ENCODE measurements around the gene TTLL9. TPM values are rescaled to one million over a fixed set of nuclear protein-coding genes. Genes with fewer than 3 reads are reported as not detected.
"Not testable (repeated sequence)": the region's sequence is repeated elsewhere in the genome, so short reads cannot be mapped to it uniquely, and the experiment has no call there.

The TTLL9 gene
- total RNA-seq, 2 donors from 2014 or later = not detected

GRCh38 chr20:31824554-31825313, 45.7 kb upstream of the TTLL9 start:
- no peak overlapping the region for H3K4me3 ChIP-seq

GRCh38 chr20:31826074-31826473, 44.4 kb upstream of the TTLL9 start:
- H3K36me3 ChIP-seq = no peaks in the 10 kb centered on the region
- intact Hi-C loops (cut with DNase I) = no loop called here
- no peak for DNase-seq

More at GRCh38 chr20:31824554-31825313, 45.7 kb upstream of the TTLL9 start:
- no peak overlapping the region for H3K27ac ChIP-seq
- H3K36me3 ChIP-seq = no peaks in the 10 kb centered on the region
- TF ChIP-seq CTCF (IDR thresholded peaks at IDR 0.05) = no peak
- no peak for DNase-seq
- no peak overlapping the region for H3K9ac ChIP-seq (ENCODE audit: low read depth in 2 of 2, low read length in 2 of 2)
- intact Hi-C loops (cut with DNase I) = loop anchor here (5.0 kb wide), 1 partner anchor 208 kb away; no protein-coding TSS in a partner anchor
- no peaks in the 10 kb centered on the region for H3K4me1 ChIP-seq
- no peaks in the 10 kb centered on the region for H3K9me3 ChIP-seq
- H3K27me3 ChIP-seq = no peaks in the 10 kb centered on the region

GRCh38 chr20:31827059-31827458, 43.4 kb upstream of the TTLL9 start:
- Histone ChIP-seq H3K36me3 (no peaks in the 10 kb centered on the region), H3K27me3 (no peaks in the 10 kb centered on the region), H3K9ac (ENCODE audit: low read depth in 2 of 2, low read length in 2 of 2) (no peak overlapping the region), H3K4me3 (no peak overlapping the region), H3K27ac (no peak overlapping the region), H3K9me3 (no peaks in the 10 kb centered on the region), H3K4me1 (no peaks in the 10 kb centered on the region)
- TF ChIP-seq CTCF (IDR thresholded peaks at IDR 0.05) = no peak
- intact Hi-C loops (cut with DNase I) = no loop called here
- no peak for DNase-seq

More at GRCh38 chr20:31826074-31826473, 44.4 kb upstream of the TTLL9 start:
- Histone ChIP-seq H3K9me3 (no peaks in the 10 kb centered on the region), H3K27ac (no peak overlapping the region), H3K4me1 (no peaks in the 10 kb centered on the region), H3K9ac (ENCODE audit: low read depth in 2 of 2, low read length in 2 of 2) (no peak overlapping the region), H3K4me3 (no peak overlapping the region), H3K27me3 (no peaks in the 10 kb centered on the region)
- no peak for TF ChIP-seq CTCF (IDR thresholded peaks at IDR 0.05)

- H3K4me1 ChIP-seq; H3K9ac ChIP-seq (ENCODE audit: low read depth in 2 of 2, low read length in 2 of 2); H3K36me3 ChIP-seq; DNase-seq; H3K27ac ChIP-seq; H3K27me3 ChIP-seq; H3K9me3 ChIP-seq; intact Hi-C loops (cut with DNase I); H3K4me3 ChIP-seq: not testable (repeated sequence)
Measured at GRCh38 chr20:31828016-31828415, 42.4 kb upstream of the TTLL9 start.

- Histone ChIP-seq H3K9me3 (no peaks in the 10 kb centered on the region), H3K36me3 (no peaks in the 10 kb centered on the region), H3K4me3 (no peak overlapping the region), H3K27ac (no peak overlapping the region), H3K4me1 (no peaks in the 10 kb centered on the region), H3K27me3 (no peaks in the 10 kb centered on the region), H3K9ac (ENCODE audit: low read depth in 2 of 2, low read length in 2 of 2) (no peak overlapping the region)
- intact Hi-C loops (cut with DNase I) = no loop called here
- DNase-seq = no peak
- no peak for TF ChIP-seq CTCF (IDR thresholded peaks at IDR 0.05)
Measured at GRCh38 chr20:31829731-31830130, 40.7 kb upstream of the TTLL9 start.

GRCh38 chr20:31830406-31830981, 39.9 kb upstream of the TTLL9 start:
- Histone ChIP-seq H3K27me3 (no peaks in the 10 kb centered on the region), H3K9me3 (no peaks in the 10 kb centered on the region), H3K27ac (no peak overlapping the region), H3K9ac (ENCODE audit: low read depth in 2 of 2, low read length in 2 of 2) (no peak overlapping the region), H3K4me3 (no peak overlapping the region), H3K36me3 (no peaks in the 10 kb centered on the region), H3K4me1 (no peaks in the 10 kb centered on the region)
- intact Hi-C loops (cut with DNase I) = no loop called here
- DNase-seq = no peak
- TF ChIP-seq CTCF (IDR thresholded peaks at IDR 0.05) = no peak
